ENCODE data around the gene INO80E. TPM values are rescaled to one million over a fixed set of nuclear protein-coding genes. Genes with fewer than 3 reads are reported as not detected.

INO80E gene
- total RNA-seq, 1 experiment from 2014 or later, result 115 TPM

DNA sequence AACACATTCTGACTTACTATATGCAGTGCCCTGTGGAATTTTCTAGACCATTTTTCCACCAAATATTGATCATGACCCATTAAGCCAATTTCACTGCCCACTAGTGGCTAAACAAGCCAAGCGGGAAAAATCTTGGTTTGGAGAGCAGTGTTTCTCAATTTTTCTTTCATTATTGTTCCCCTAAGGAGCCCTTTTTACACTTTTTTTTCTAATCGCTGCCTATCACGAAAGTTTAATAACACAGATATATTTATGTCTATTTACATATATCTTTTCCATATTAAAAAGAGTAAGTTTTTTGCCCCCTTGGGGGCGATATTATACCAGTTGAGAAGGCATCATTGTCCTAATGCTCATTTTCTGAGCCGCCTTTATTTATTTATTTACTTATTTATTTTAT is 45.8 kb downstream of the INO80E start:
- Histone ChIP-seq H3K27me3 (replicated peaks; ENCODE audit: insufficient read depth, low read depth, low read length, poor library complexity) (no peaks in the 10 kb centered on the region), H3K4me1 (ENCODE audit: insufficient read depth, low read length, poor library complexity, severe bottlenecking) (no peaks in the 10 kb centered on the region), H3K36me3 (ENCODE audit: insufficient read depth, low read length, poor library complexity, severe bottlenecking) (no peaks in the 10 kb centered on the region), H3K27ac (ENCODE audit: low read depth, low read length, poor library complexity, severe bottlenecking) (no peak overlapping the region), H3K9me3 (ENCODE audit: low read depth, low read length, poor library complexity, severe bottlenecking) (no peaks in the 10 kb centered on the region), H3K4me3 (ENCODE audit: low read depth, low read length, poor library complexity, severe bottlenecking) (no peak overlapping the region)
- peak; percentile 57 for DNase-seq (ENCODE audit: low spot score)
- no peak for TF ChIP-seq EZH2 (IDR thresholded peaks at IDR 0.05; ENCODE audit: borderline replicate concordance, low read depth, low read length, poor library complexity, severe bottlenecking)
- TF ChIP-seq, protein P1, sequence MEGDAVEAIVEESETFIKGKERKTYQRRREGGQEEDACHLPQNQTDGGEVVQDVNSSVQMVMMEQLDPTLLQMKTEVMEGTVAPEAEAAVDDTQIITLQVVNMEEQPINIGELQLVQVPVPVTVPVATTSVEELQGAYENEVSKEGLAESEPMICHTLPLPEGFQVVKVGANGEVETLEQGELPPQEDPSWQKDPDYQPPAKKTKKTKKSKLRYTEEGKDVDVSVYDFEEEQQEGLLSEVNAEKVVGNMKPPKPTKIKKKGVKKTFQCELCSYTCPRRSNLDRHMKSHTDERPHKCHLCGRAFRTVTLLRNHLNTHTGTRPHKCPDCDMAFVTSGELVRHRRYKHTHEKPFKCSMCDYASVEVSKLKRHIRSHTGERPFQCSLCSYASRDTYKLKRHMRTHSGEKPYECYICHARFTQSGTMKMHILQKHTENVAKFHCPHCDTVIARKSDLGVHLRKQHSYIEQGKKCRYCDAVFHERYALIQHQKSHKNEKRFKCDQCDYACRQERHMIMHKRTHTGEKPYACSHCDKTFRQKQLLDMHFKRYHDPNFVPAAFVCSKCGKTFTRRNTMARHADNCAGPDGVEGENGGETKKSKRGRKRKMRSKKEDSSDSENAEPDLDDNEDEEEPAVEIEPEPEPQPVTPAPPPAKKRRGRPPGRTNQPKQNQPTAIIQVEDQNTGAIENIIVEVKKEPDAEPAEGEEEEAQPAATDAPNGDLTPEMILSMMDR (conservative IDR thresholded peaks at IDR 0.05; ENCODE audit: low read depth, low read length), result peak; percentile 63
- intact Hi-C loops (cut with micrococcal nuclease; ENCODE audit: unreplicated experiment), result loop anchor here (10.0 kb wide), 1 partner anchor 583 kb away; no protein-coding TSS in a partner anchor
- BruUV-seq (replicated peaks), result no TSS peak
- CTCF ChIA-PET, result interaction anchor here (0.9 kb wide), 1 partner anchor 14 kb away, joined by 11 read pairs; no protein-coding TSS in a partner anchor
- POLR2A ChIA-PET (ENCODE audit: low non-redundant PET), result no interaction called here

GRCh38 chr16:30046178-30046577 is 50.1 kb downstream of the INO80E start:
- Histone ChIP-seq H3K4me1 (ENCODE audit: insufficient read depth, low read length, poor library complexity, severe bottlenecking) (no peaks in the 10 kb centered on the region), H3K9me3 (ENCODE audit: low read depth, low read length, poor library complexity, severe bottlenecking) (no peaks in the 10 kb centered on the region), H3K27me3 (replicated peaks; ENCODE audit: insufficient read depth, low read depth, low read length, poor library complexity) (no peaks in the 10 kb centered on the region), H3K4me3 (ENCODE audit: low read depth, low read length, poor library complexity, severe bottlenecking) (no peak overlapping the region), H3K36me3 (ENCODE audit: insufficient read depth, low read length, poor library complexity, severe bottlenecking) (no peaks in the 10 kb centered on the region), H3K27ac (ENCODE audit: low read depth, low read length, poor library complexity, severe bottlenecking) (no peak overlapping the region)
- CTCF ChIA-PET, result no interaction called here
- intact Hi-C loops (cut with micrococcal nuclease; ENCODE audit: unreplicated experiment), result loop anchor here (10.0 kb wide), 1 partner anchor 579 kb away; no protein-coding TSS in a partner anchor
- TF ChIP-seq, protein P1 (conservative IDR thresholded peaks at IDR 0.05; ENCODE audit: low read depth, low read length), result no peak
- no peak for TF ChIP-seq EZH2 (IDR thresholded peaks at IDR 0.05; ENCODE audit: borderline replicate concordance, low read depth, low read length, poor library complexity, severe bottlenecking)
- BruUV-seq (replicated peaks), result no TSS peak
- POLR2A ChIA-PET (ENCODE audit: low non-redundant PET), result no interaction called here
- DNase-seq (ENCODE audit: low spot score), result no peak

DNA sequence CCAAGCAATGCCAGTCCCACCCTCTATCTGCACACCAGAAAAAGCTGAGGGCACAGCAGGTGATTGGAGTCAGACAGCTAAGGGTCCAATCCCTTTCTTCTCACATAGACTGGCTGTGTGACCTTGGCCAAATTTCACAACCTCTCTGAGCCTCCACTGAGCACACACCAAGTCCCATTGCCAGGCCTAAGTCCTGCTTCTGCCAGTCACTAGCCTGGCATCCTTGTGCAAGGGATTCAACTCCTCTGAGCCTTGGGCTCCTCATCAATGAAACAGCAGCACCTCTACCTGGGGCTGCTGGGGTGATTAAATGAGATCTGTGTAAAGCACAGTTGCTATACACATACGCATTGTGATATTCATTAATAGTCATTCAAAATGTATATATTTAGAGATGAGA is 50.5 kb downstream of the INO80E start:
- BruUV-seq (replicated peaks), result no TSS peak
- Histone ChIP-seq H3K27ac (ENCODE audit: low read depth, low read length, poor library complexity, severe bottlenecking) (no peak overlapping the region), H3K4me3 (ENCODE audit: low read depth, low read length, poor library complexity, severe bottlenecking) (no peak overlapping the region), H3K4me1 (ENCODE audit: insufficient read depth, low read length, poor library complexity, severe bottlenecking) (no peaks in the 10 kb centered on the region), H3K27me3 (replicated peaks; ENCODE audit: insufficient read depth, low read depth, low read length, poor library complexity) (no peaks in the 10 kb centered on the region), H3K36me3 (ENCODE audit: insufficient read depth, low read length, poor library complexity, severe bottlenecking) (no peaks in the 10 kb centered on the region), H3K9me3 (ENCODE audit: low read depth, low read length, poor library complexity, severe bottlenecking) (no peaks in the 10 kb centered on the region)
- intact Hi-C loops (cut with micrococcal nuclease; ENCODE audit: unreplicated experiment), result loop anchor here (10.0 kb wide), 1 partner anchor 578 kb away; no protein-coding TSS in a partner anchor
- no peak for TF ChIP-seq EZH2 (IDR thresholded peaks at IDR 0.05; ENCODE audit: borderline replicate concordance, low read depth, low read length, poor library complexity, severe bottlenecking)
- TF ChIP-seq, protein P1 (conservative IDR thresholded peaks at IDR 0.05; ENCODE audit: low read depth, low read length), result no peak
- no peak for DNase-seq (ENCODE audit: low spot score)
- CTCF ChIA-PET, result no interaction called here
- POLR2A ChIA-PET (ENCODE audit: low non-redundant PET), result no interaction called here
